C4-2B (cell line): Measurements from ENCODE around the gene MYPOP.

ENCODE experiments used
- H3K27ac ChIP-seq: fragments of 450-650 bp; 2 replicates; pipeline ENCODE4 v1.5.1; 2017
- CTCF ChIP-seq: fragments of 450-650 bp; conservative IDR thresholded peaks from 2 replicates; pipeline ENCODE4 v1.5.1; 2017; ENCODE audit warnings: mild to moderate bottlenecking
- ZFX ChIP-seq: fragments of 450-650 bp; IDR thresholded peaks from 2 replicates; pipeline ENCODE4 v1.6.1; 2017

Gene MYPOP

GRCh38 chr19:45852983-45853382 is 49.4 kb downstream of the MYPOP start:
- TF ChIP-seq CTCF (no peak), ZFX (no peak)
- H3K27ac ChIP-seq: no peak overlapping the region

GRCh38 chr19:45852145-45852750 is 50.2 kb downstream of the MYPOP start:
- no peak overlapping the region for H3K27ac ChIP-seq
- TF ChIP-seq CTCF: no peak
- no peak for TF ChIP-seq ZFX

- TF ChIP-seq ZFX: no peak
- TF ChIP-seq CTCF: no peak; the same call in 1 of the 2 replicates
These were observed 53.5 kb downstream of the MYPOP start for GRCh38 chr19:45848922-45849321.

GRCh38 chr19:45847663-45848062 is 54.8 kb downstream of the MYPOP start:
- TF ChIP-seq ZFX: no peak
- TF ChIP-seq CTCF: no peak

More at GRCh38 chr19:45848922-45849321, 53.5 kb downstream of the MYPOP start:
- H3K27ac ChIP-seq: no peak overlapping the region

GRCh38 chr19:45842198-45842597 is 60.2 kb downstream of the MYPOP start:
- H3K27ac ChIP-seq: no peak overlapping the region
- TF ChIP-seq CTCF: no peak
- TF ChIP-seq ZFX: no peak

More at GRCh38 chr19:45847663-45848062, 54.8 kb downstream of the MYPOP start:
- H3K27ac ChIP-seq: no peak overlapping the region
